HEK293 (cell line): ENCODE results near the gene SLC36A4.

ENCODE experiments used
- CTCF ChIP-seq: fragments of 450-650 bp; formaldehyde crosslinking; IDR thresholded peaks from 2 replicates; pipeline ENCODE4 v1.5.1; 2016; ENCODE audit warnings: missing biosample characterization, missing genetic modification characterization
- PRDM10 ChIP-seq: fragments of 450-650 bp; formaldehyde crosslinking; IDR thresholded peaks from 2 replicates; pipeline ENCODE4 v1.5.1; 2016; ENCODE audit warnings: missing biosample characterization, missing genetic modification characterization
- SP7 ChIP-seq: fragments of 450-650 bp; formaldehyde crosslinking; IDR thresholded peaks from 2 replicates; pipeline ENCODE4 v1.5.1; 2016; ENCODE audit warnings: missing biosample characterization, missing genetic modification characterization
- ZNF114 ChIP-seq: fragments of 450-650 bp; formaldehyde crosslinking; IDR thresholded peaks from 2 replicates; pipeline ENCODE4 v1.5.0; 2017; ENCODE audit warnings: missing biosample characterization, missing genetic modification characterization

GRCh38 chr11:93197380-93198214, at the start of gene SLC36A4:
- peak; percentile 72 for TF ChIP-seq SP7 (tag by site-specific recombination)
- no peak for TF ChIP-seq CTCF (tag by site-specific recombination)
- TF ChIP-seq ZNF114 = no peak
- TF ChIP-seq PRDM10 = no peak
